ENCODE results near the gene DGKZ. TPM values are rescaled to one million over a fixed set of nuclear protein-coding genes. Genes with fewer than 3 reads are reported as not detected.
A peak's percentile ranks its signal among the peaks of the same experiment; 100 is the strongest.
"Not testable (repeated sequence)": the region's sequence is repeated elsewhere in the genome, so short reads cannot be mapped to it uniquely, and the experiment has no call there.

The DGKZ gene
- total and polyA plus RNA-seq, 8 donors, result 24.0 to 405 (median 61.7) TPM

GRCh38 chr11:46377831-46378230, 30.6 kb downstream of the DGKZ start:
- TF ChIP-seq POLR2AphosphoS5 (IDR thresholded peaks at IDR 0.05), result no peak
- TF ChIP-seq EP300 (IDR thresholded peaks at IDR 0.05), result no peak
- no peak for TF ChIP-seq CTCF (IDR thresholded peaks at IDR 0.05)
- TF ChIP-seq POLR2A (IDR thresholded peaks at IDR 0.05), result no peak
- H3K9me3 ChIP-seq, result no peaks in the 10 kb centered on the region
- DNase-seq, result no peak
- H3K4me3 ChIP-seq, result no peak overlapping the region
- peaks cover 0 to 19% (median 0%) of the 10 kb centered on the region in 3 donors for H3K27me3 ChIP-seq
- peaks cover 43 to 58% (median 56%) of the 10 kb centered on the region in 4 donors for H3K36me3 ChIP-seq
- intact Hi-C loops (cut with DNase I; ENCODE audit: low total_unique reads), result no loop called here
- 90 to 95% (median 95%) methylated on average over 5 of the region's 5 CpGs for WGBS, 5 donors
- H3K27ac ChIP-seq, result no peak overlapping the region
- H3K4me1 ChIP-seq, result peaks cover 19 to 42% (median 33%) of the 10 kb centered on the region in 4 donors

GRCh38 chr11:46378296-46378695, 31.0 kb downstream of the DGKZ start:
- peak overlapping the region in 2 of 5 donors; percentile 81 to 93 for H3K27ac ChIP-seq
- WGBS, 5 donors, result 74 to 83% (median 80%) methylated on average over 7 to 10 of the region's 10 CpGs
- peaks cover 21 to 46% (median 35%) of the 10 kb centered on the region in 4 donors for H3K4me1 ChIP-seq
- peaks cover 42 to 54% (median 53%) of the 10 kb centered on the region in 4 donors for H3K36me3 ChIP-seq
- intact Hi-C loops (cut with DNase I; ENCODE audit: low total_unique reads), result no loop called here
- no peak overlapping the region for H3K4me3 ChIP-seq
- no peak for DNase-seq
- H3K27me3 ChIP-seq, result peaks cover 0 to 24% (median 0%) of the 10 kb centered on the region in 3 donors
- H3K9me3 ChIP-seq, result no peaks in the 10 kb centered on the region
- TF ChIP-seq POLR2AphosphoS5 (IDR thresholded peaks at IDR 0.05) (no peak), CTCF (IDR thresholded peaks at IDR 0.05) (no peak), POLR2A (IDR thresholded peaks at IDR 0.05) (no peak)

- no peak overlapping the region for H3K4me3 ChIP-seq
- peak in 1 of 2 donors; percentile 46 for DNase-seq
- peak overlapping the region in 4 of 5 donors; percentile 77 to 93 (median 82) for H3K27ac ChIP-seq
- H3K27me3 ChIP-seq, result peaks cover 0 to 30% (median 0%) of the 10 kb centered on the region in 3 donors
- intact Hi-C loops (cut with DNase I; ENCODE audit: low total_unique reads), result no loop called here
- peaks cover 21 to 50% (median 35%) of the 10 kb centered on the region in 4 donors for H3K4me1 ChIP-seq
- no peak for TF ChIP-seq POLR2A (IDR thresholded peaks at IDR 0.05)
- no peak for TF ChIP-seq POLR2AphosphoS5 (IDR thresholded peaks at IDR 0.05)
- TF ChIP-seq EP300 (IDR thresholded peaks at IDR 0.05), result no peak
- TF ChIP-seq CTCF (IDR thresholded peaks at IDR 0.05), result no peak
- H3K9me3 ChIP-seq, result no peaks in the 10 kb centered on the region
- H3K36me3 ChIP-seq, result peaks cover 35 to 47% (median 46%) of the 10 kb centered on the region in 4 donors
- WGBS, 5 donors, result 64 to 77% (median 69%) methylated on average over 14 to 20 of the region's 20 CpGs
Observed at GRCh38 chr11:46378811-46379481, 31.7 kb downstream of the DGKZ start.

- 39 to 53% (median 47%) methylated on average over 17 to 33 of the region's 36 CpGs for WGBS, 5 donors
- Histone ChIP-seq H3K4me1 (peaks cover 21 to 50% (median 35%) of the 10 kb centered on the region in 4 donors), H3K27me3 (peaks cover 0 to 38% (median 0%) of the 10 kb centered on the region in 3 donors), H3K36me3 (peaks cover 28 to 40% (median 39%) of the 10 kb centered on the region in 4 donors), H3K27ac (peak overlapping the region; percentile 46 to 93 (median 81)), H3K4me3 (peak overlapping the region; percentile 62 to 73 (median 66))
- peak in 1 of 3 donors; percentile 18 for TF ChIP-seq POLR2AphosphoS5 (IDR thresholded peaks at IDR 0.05)
- H3K9me3 ChIP-seq; intact Hi-C loops (cut with DNase I; ENCODE audit: low total_unique reads): not testable (repeated sequence)
- DNase-seq, result peak; percentile 68 to 85
Observed at GRCh38 chr11:46379482-46380293, 32.4 kb downstream of the DGKZ start.

All from stomach (tissue), 9 donors.